GM10266 (cell line): Measurements from ENCODE around the gene ZFYVE28.
A peak's percentile ranks its signal among the peaks of the same experiment; 100 is the strongest.

ENCODE experiments used
- DNase-seq: peaks from one replicate; pipeline ENCODE4 v3.0.0; 2012; ENCODE audit errors: extremely low spot score
- TF ChIP-seq, protein P1 (sequence below): IDR thresholded peaks from 2 replicates; pipeline ENCODE4 v1.5.1; 2012; ENCODE audit warnings: mild to moderate bottlenecking, low read depth; ENCODE audit not compliant: control insufficient read depth, insufficient read depth; ENCODE audit errors: missing control alignments

ZFYVE28 gene

DNA sequence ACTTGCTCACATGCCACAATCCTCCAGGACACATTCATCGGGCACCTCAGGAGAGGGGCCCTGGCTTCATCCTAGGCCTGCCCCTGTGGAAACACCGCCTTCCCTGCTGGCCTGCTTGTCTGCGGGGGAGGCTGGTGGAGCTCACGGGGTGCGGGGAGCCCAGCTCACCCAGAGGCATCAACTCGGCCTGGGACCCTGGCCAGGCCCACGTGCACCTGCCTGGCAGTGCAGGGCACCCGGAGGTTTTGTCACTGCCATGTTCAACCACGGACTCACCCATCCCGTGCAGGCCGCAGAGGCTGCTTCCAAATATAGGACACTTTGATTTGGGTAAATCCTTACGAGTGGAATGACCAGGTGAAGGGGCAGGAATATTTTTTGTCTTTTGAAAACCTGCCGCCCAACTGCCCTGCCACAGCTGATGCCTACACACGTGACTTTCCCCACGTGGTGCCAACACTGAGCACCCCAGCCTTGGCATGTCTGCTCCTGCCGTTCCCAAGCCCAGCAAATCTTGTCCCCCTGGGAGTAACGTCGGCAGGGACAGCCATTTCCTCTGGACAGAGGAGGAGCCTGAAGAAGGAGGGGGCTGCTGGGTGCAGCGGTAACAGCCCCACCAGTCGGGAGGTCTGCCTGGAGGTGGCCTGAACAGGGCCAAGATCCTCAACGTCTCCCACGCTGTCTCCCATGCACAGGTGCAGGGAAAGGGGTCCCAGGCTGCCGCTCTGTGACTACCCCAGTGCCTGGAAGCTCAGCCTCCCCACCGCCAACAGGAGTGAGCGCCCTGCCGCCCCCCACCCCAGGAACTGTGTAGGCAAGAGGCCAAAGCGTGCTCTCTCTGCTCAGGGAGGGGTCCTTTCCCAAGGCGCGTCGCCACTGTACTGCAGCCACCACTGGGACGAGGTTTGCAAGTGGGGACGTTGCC is 165.0 kb downstream of the ZFYVE28 start:
- DNase-seq: no peak
- TF ChIP-seq, protein P1, sequence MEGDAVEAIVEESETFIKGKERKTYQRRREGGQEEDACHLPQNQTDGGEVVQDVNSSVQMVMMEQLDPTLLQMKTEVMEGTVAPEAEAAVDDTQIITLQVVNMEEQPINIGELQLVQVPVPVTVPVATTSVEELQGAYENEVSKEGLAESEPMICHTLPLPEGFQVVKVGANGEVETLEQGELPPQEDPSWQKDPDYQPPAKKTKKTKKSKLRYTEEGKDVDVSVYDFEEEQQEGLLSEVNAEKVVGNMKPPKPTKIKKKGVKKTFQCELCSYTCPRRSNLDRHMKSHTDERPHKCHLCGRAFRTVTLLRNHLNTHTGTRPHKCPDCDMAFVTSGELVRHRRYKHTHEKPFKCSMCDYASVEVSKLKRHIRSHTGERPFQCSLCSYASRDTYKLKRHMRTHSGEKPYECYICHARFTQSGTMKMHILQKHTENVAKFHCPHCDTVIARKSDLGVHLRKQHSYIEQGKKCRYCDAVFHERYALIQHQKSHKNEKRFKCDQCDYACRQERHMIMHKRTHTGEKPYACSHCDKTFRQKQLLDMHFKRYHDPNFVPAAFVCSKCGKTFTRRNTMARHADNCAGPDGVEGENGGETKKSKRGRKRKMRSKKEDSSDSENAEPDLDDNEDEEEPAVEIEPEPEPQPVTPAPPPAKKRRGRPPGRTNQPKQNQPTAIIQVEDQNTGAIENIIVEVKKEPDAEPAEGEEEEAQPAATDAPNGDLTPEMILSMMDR: no peak

DNA sequence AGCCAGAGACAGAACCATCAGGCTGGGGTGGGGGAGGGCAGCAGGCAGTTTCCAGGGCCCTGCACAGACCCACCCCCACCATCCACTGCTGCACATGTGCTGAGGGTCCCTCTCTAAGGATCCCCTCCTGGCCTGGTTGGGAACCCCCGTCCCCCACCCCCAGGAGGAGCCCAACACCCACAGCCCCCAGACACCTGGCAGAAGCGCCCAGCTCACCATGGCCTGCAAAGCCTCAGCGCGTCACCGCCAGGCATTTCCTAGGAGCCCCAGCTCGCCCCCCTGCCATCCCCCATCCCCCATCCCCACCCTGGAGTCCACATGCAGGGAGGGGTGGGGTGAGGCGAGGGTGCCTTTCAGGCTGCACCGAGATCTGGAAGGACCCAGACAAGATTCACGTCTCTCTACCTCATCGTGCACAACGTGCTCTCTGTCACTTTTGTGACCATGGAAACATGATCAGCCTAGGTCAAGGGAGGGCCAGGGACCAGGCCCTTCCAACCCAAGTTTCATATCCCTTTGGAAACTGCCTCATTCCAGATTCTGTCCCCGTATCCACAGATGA is 165.8 kb downstream of the ZFYVE28 start:
- DNase-seq: peak; percentile 7
- TF ChIP-seq, protein P1: no peak

DNA sequence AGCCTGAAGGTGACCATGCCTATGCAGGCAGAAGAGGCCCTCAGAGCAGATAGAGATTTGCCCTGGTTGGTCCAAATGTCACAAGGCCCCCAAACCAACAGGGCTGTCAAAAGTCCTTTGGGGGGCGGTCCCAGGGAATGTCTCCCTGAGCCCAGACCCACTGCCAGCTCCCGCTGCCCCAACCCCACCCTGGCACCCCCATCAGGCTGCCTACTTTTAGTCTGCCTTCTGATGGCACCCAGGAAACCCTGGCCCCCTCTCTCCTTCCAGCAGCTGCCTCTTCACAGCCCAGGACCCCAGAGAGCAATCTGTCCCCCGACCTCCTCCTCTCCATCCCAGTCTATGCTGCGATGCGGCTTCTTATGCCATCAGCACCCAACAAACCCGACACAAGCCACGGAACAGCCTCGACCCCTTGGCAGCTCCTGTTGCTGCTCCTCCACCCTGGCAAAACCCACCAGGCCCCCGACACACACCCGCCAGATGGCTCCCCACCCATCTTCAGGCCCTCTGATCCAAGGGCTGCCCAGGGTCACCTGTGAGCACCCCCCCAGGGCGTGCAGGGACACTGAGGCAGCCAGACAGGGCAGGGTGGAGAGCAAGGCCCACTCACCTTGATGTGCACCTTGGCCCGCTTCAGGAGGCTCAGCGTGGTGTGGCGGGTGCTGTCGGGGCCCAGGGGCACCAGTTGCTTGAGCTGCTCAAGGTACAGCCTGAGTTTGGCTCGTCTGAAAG is 166.5 kb downstream of the ZFYVE28 start:
- TF ChIP-seq, protein P1: no peak
- peak; percentile 13 for DNase-seq

DNA sequence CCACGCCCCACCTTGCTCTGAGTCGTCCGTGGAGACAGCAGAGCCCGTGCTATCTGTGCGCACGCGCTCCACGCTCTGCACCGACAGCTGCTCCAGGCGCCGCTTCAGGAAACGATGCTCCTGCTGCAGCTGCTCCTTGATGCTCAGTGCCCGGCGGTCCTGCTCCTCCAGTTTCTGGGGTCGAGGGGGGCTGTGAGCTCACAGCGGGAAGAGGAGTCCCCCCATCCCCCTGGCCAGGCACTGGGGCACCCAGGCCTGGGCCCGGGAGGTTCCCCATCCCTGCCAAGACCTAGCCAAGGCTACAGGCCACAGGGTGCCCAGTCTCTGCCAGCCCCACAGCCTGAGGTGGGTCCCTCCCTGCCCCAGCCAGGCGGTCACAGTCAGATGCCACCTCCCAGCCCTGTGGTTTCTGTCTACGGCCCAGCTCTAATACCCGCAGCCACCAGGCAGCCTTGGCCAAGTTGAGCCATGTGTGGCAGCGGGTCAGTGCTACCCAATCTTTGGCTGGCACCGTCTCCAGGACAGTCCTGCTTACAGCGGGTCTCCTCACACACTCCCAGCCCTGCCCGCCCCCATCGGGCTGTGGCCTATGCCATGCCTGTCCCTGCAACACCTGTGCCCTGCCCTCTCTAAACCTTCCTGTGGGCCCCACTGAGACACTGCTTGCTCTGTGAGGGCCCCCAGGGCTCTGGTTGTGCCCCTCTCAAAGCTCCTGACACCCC is 167.2 kb downstream of the ZFYVE28 start:
- peak; percentile 13 for DNase-seq
- TF ChIP-seq, protein P1: no peak

DNA sequence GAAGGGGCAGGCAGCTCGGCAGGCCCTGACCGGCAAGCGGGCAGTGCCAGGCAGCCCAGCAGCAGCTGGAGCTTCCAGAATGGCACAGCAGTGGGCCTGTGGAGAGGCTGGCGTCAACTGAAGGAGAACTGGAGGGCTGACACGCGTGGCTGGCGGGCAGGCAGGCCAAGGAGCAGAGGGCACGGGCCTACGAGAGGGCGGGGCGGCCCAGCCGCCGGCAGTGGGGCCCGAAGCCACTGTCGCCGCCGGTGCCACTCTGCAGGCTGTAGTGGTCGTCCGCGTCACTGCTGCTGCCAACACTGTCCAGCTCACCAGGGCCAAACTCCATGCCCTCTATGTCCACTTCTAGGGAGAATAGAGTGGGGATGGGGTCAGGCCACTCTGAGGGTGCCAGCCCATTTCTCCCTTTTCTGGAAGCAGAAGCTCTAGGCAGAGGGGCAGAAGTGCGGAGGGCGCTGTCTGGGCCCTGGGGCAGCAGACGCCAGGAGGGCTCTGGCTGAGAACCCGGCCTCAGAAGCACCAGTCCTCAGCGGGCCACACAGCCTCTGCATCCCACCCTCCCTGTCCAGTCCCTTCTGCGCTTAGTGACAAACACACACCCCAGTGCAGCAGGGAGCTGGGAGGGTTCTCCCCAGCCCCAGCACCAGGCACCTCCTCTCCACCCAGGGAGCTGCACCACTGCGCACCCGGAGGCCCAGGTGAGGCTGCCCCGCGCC is 167.9 kb downstream of the ZFYVE28 start:
- TF ChIP-seq, protein P1: no peak
- DNase-seq: peak; percentile 15

DNA sequence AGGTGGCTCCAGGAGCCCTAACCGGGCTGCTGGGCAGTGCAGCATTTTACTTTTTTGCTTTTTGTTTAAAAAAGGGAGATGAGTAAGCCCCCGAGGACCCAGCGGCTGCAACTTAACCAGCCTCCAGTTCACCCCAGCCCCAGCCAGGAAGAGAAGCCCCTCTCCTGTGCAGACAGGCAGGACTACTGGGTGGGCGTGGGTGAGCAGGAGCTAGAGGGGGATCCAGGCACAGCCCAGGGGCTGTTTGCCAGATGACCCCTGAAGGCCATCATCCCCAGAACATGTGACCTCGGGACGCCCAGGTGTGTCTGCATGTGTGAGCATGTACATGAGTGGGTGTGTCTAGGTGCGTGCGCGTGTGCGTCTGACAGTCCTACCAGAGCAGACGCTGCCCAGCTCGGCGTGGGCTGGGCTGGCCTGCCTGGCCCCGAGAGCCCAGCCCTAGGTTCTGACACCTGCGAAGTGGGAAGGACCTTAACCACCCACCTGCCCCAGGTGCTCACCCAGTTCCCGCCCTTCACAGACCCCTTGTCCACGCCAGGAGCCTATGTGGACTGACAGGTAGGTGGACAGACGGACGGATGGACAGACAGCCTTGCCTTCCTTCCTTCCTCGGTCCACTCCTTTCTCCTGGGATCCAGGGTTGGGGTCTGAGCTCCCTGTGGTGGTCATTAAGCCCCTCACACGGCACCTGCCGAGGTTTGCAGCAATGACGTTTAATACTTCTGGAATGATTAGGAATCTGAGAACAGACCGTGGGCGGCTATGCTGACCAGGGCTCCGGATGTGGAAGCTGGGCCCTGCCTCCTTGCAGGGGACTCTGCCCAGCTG is 168.7 kb downstream of the ZFYVE28 start:
- DNase-seq: no peak

More for the DNA sequence above, 168.7 kb downstream of the ZFYVE28 start:
- TF ChIP-seq, protein P1: no peak
